ENCODE measurements around the gene CREBRF.

DNA sequence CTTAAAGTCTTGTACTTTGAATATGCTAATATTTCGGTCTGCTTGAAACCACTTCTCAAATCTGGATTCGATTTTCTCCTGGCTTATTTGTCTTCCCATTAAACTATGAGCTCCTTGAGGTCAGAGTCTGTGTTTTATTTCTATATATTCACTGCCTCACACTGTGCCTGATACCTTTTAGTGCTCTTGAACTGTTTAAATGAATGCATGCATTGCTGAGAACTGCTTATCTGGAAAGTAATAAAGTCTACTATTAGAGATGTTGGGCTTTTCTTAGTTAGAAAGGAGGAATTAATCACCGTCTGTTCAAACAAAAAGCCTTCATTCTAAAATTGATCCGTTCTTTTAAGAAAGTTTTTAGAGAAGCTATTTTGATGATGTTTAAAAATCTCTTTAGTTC lies 6.0 kb downstream of the CREBRF start:
- TF ChIP-seq, protein P1, sequence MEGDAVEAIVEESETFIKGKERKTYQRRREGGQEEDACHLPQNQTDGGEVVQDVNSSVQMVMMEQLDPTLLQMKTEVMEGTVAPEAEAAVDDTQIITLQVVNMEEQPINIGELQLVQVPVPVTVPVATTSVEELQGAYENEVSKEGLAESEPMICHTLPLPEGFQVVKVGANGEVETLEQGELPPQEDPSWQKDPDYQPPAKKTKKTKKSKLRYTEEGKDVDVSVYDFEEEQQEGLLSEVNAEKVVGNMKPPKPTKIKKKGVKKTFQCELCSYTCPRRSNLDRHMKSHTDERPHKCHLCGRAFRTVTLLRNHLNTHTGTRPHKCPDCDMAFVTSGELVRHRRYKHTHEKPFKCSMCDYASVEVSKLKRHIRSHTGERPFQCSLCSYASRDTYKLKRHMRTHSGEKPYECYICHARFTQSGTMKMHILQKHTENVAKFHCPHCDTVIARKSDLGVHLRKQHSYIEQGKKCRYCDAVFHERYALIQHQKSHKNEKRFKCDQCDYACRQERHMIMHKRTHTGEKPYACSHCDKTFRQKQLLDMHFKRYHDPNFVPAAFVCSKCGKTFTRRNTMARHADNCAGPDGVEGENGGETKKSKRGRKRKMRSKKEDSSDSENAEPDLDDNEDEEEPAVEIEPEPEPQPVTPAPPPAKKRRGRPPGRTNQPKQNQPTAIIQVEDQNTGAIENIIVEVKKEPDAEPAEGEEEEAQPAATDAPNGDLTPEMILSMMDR (IDR thresholded peaks at IDR 0.05; ENCODE audit: insufficient read depth, low read depth, low read length), result no peak
- TF ChIP-seq EZH2 (IDR thresholded peaks at IDR 0.05; ENCODE audit: insufficient read depth, low read length), result no peak
